SKM-1 treated with dmso at 0.1 percent for 144 hours (cell line): ENCODE data around the gene ETFA.
"Not testable (repeated sequence)": the region's sequence is repeated elsewhere in the genome, so short reads cannot be mapped to it uniquely, and the experiment has no call there.

ENCODE experiments used
- DNase-seq: peaks from one replicate; lab custom pipeline; 2025; ENCODE audit not compliant: unreplicated experiment; lab: John Stamatoyannopoulos, UW

ETFA gene

DNA sequence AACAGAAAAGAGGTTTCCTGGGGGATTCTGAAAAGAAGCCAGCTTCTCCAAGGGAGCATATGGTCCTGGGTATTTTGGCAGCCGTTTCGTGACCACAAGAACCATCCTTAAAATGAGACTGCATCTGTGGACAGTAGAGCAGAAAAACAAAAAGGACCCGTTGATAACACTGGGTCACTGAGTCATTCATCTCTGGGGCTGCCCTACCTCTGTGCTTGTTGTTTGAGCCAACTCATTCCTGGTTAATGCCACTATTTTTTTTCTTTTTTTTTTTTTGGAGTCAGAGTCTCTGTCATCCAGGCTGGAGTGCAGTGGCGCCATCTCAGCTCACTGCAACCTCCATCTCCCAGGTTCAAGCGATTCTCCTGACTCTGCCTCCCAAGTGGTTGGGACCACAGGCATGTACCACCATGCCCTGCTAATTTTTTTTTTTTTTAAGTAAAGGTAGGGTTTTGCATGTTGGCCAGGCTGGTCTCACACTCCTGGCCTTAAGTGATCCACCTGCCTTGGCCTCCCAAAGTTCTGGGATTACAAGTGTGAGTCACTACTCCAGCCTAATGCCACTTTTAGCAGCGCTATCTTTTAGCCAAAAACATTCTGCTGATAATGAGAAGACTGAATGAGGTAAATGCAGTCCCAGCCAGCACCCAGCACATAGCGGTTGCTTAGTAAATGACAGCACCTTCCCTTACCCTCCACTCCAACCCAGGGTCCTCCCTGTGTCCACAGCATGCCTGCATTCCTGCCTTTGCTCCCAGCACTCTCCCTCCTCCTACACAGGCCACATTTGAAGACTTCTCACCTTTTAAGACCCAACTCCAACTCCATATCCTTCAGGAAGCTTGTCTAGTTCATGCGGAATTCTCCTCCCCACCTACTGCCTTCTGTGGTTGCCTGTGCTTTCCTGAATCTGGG lies 16.2 kb upstream of the ETFA start:
- no peak for DNase-seq

- no peak for DNase-seq
These were observed 14.4 kb upstream of the ETFA start for GRCh38 chr15:76325704-76326103.

DNA sequence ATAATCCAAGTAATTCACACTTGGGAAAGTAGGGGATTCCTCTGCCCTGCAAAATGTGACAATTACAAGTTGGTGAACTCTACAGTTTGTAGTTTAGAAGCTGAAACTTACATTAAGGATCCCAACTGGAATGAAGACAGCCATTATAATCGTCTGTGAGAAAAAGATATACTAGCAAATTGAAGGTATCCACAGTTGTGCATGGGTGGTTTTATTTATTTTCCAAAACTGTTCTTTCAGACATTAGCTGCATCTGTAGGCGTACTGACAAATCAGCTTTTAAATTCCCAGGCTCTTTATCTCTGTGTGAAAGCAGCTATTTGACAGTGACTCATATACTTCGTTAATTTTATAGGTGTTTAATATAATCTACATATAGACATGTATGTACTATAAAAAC lies 12.8 kb upstream of the ETFA start:
- no peak for DNase-seq

GRCh38 chr15:76321602-76322001 lies 10.3 kb upstream of the ETFA start:
- DNase-seq: no peak

DNA sequence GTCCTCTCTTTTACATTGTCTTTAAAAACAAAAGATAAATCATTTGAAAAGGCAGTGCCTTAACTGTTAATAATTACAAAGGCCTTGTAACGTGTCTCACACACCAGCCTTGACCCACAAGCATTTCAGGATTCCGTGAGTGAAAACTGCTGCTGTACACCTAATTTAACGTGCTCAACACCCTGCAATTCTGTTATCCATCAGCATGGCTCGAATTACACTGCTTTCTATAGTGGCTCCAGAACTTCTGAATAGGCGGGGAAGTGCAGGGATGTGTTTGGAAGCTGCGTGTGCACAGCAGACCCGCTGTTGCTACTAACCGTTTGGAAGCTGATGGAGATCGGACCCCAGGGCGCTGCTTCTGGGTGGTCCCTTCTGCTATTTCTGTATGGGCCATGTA lies 9.9 kb upstream of the ETFA start:
- DNase-seq: no peak

- DNase-seq: no peak
These were observed 8.7 kb upstream of the ETFA start for GRCh38 chr15:76320012-76320411.

- DNase-seq: no peak
These were observed 2.5 kb upstream of the ETFA start for GRCh38 chr15:76313731-76314130.

GRCh38 chr15:76313175-76313567 lies 1.9 kb upstream of the ETFA start:
- not testable (repeated sequence) for DNase-seq

- no peak for DNase-seq
These were observed 1.4 kb upstream of the ETFA start for GRCh38 chr15:76312540-76313174.

DNA sequence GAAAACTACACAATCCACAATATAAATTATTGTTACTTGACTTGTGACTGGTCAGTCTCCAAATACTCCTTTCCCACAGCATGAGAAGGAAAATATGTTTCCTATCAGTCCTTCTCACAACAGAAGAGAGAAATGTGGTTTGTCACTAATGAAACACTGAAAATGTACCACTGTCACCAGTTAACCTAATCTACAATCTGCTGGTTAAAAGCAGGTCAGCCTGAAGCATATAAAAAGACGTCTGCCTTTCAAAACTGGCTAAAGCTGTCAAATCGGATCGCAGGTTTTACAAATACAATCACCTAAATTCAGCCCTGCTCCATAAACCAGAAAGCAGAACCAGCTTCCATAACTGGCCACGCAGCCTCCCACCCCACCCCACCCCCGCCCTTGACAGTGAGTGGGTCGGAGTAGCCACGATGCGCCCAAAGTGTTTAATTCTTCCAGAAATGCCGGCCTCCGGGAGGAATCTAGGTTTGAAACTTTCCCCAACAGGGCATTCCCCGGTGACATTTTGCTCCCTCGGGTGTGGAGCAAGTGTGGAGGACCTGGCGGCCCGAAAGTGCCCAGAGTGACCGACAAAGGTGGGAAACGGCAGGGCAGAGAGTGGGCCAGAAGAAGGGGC lies 682 bp downstream of the ETFA start:
- no peak for DNase-seq

DNA sequence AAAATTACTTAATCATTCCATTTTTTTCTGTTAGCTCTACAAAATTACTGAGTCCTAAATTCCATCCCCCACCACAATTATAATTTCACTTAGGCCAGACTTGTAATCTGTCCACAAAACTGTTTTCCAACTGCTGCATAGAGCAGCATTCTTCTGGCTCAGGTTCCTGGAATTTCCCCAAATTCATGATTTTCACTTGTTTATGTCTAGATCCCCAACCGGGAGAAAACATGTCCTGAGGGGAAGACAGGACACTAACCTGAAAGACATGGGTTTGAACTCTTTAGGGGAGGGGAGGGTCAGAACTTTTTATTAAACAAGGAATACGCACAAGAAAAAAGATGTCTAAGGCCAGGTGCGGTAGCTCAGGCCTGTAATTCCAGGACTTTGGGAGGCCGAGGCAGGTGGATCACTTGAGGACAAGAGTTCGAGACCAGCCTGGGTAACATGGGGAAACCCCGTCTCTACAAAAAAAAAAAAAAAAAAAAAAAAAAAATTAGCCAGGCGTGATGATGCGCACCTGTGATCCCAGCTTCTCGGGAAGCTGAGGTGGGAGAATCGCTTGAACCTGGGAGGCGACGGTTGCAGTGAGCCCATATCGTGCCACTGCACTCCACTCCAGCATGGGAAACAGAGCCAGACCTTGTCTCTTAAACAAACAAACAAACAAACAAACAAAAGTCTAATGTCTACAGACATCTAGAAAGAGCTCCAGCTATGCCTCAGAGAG lies 1.5 kb downstream of the ETFA start:
- no peak for DNase-seq

DNA sequence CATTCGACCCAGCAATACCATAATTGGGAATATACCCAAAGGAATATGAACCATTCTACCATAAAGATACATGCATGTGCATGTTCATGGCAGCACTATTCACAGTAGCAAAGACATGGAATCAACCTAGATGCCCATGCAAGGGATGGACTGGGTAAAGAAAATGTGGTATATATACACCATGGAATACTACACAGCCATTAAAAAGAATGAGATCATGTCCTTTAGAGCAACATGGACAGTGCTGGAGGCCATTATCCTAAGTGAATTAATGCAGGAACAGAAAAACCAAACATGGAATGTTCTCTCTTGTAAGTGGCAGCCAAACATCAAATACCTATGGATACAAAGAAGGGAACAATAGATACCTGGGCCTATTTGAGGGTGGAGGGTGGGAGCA lies 7.4 kb downstream of the ETFA start:
- no peak for DNase-seq

- peak; percentile 46 for DNase-seq
These were observed 11.5 kb downstream of the ETFA start for GRCh38 chr15:76299786-76300185.

DNA sequence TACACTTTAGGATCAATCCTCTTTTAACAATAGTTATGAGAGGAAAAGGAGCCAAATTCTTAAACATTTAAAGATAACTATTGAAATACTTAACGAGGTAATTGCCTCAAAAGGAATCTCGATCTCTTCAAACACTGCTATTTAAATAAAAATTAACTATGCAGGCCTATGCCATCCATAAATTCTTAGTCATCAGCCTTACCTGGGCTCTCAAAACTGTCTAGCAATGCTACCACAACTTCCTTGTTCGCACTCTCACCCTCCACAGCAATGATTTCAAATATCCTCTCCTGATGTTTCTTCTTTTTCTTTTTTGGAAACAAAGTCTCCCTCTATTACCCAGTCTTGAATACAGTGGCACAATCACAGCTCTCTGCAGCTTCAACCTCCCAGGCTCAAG lies 12.3 kb downstream of the ETFA start:
- no peak for DNase-seq

DNA sequence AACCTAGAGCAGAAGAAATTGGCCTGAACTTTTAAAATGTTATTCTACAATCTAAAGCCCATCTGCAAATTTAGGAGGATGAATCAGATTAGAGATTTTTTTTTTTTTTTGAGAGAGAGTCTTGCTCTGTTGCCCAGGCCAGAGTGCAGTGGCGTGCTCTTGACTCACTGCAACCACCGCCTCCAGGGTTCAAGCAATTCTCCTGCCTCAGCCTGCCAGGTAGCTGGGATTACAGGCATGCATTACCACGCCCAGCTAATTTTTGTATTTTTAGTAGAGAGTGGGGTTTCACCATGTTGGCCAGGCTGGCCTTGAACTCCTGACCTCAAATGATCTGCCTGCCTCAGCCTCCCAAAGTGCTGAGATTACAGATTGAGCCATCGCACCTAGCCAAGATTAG lies 13.3 kb downstream of the ETFA start:
- not testable (repeated sequence) for DNase-seq

DNA sequence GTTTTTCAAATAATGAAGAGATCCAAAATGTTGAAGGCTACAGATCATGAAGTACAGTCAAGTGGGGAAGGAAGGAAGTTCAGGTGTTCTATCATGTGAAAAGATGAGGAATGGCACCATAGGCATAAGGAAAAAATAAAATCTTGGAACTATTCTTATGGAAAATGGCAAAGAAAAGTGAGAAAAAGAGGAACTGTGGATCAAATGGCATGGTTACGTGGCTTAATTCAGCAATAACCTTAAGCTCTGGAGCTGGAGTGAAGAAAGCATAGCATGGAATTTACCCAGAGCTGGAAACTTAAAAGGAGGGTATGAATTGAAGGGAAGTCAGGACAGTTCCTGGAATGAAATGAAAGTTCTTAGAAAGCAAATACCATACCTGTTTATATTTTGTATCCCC lies 14.4 kb downstream of the ETFA start:
- DNase-seq: no peak

GRCh38 chr15:76294463-76294862 lies 16.8 kb downstream of the ETFA start:
- DNase-seq: not testable (repeated sequence)

- no peak for DNase-seq
These were observed 17.9 kb downstream of the ETFA start for GRCh38 chr15:76293361-76293760.

- no peak for DNase-seq
These were observed 21.7 kb downstream of the ETFA start for GRCh38 chr15:76289582-76289981.

- no peak for DNase-seq
These were observed 24.9 kb downstream of the ETFA start for GRCh38 chr15:76286271-76286879.

GRCh38 chr15:76285241-76285825 lies 25.9 kb downstream of the ETFA start:
- no peak for DNase-seq
